Thyroid gland (tissue), 4 donors: ENCODE data around the gene E2F1.

Experiments used
- POLR2A ChIP-seq, 2 donors: fragments of 450-650 bp; IDR thresholded peaks; one replicate each; pipeline ENCODE4 v1.6.1; 2017; ENCODE audit warnings: antibody characterized with exemption in 2 of 2, mild to moderate bottlenecking in 2 of 2, moderate library complexity in 1 of 2
- TF ChIP-seq, protein P1 (sequence below), 6 experiments: fragments of 200-600 bp in 3 of 6; fragments of 450-650 bp in 3 of 6; sonication (generic) in 3 of 6; IDR thresholded peaks; one replicate each; pipeline ENCODE4 v1.5.1; 2016 to 2019; ENCODE audit warnings: antibody characterized with exemption in 6 of 6, mild to moderate bottlenecking in 2 of 6, inconsistent platforms in 1 of 6, moderate library complexity in 1 of 6

DNA sequence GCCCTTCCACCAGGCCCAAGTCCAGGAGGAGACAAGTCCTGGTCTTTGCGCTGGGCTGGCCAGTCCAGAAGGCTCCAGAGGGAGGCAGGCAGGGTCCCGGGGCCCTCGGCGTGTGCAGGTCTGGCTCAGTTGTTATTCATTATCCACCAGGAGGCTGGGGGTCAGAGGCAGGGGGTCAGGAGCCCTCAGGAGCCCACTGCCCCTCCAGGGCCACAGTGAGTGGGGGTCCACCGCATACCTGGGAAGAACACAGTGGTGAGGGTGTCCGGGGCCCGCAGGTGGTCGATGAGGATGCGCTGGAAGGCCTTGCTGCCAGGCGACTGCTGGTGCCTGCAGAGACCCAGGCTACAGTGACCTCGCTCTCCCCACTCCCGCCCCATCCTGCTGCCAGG lies 28.5 kb downstream of the E2F1 start:
- TF ChIP-seq, protein P1, sequence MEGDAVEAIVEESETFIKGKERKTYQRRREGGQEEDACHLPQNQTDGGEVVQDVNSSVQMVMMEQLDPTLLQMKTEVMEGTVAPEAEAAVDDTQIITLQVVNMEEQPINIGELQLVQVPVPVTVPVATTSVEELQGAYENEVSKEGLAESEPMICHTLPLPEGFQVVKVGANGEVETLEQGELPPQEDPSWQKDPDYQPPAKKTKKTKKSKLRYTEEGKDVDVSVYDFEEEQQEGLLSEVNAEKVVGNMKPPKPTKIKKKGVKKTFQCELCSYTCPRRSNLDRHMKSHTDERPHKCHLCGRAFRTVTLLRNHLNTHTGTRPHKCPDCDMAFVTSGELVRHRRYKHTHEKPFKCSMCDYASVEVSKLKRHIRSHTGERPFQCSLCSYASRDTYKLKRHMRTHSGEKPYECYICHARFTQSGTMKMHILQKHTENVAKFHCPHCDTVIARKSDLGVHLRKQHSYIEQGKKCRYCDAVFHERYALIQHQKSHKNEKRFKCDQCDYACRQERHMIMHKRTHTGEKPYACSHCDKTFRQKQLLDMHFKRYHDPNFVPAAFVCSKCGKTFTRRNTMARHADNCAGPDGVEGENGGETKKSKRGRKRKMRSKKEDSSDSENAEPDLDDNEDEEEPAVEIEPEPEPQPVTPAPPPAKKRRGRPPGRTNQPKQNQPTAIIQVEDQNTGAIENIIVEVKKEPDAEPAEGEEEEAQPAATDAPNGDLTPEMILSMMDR (IDR thresholded peaks at IDR 0.05): no peak
- TF ChIP-seq POLR2A (IDR thresholded peaks at IDR 0.05): peak in 1 of 2 donors; percentile 13
